ENCODE results near the gene ZBTB8OS.

Gene ZBTB8OS

DNA sequence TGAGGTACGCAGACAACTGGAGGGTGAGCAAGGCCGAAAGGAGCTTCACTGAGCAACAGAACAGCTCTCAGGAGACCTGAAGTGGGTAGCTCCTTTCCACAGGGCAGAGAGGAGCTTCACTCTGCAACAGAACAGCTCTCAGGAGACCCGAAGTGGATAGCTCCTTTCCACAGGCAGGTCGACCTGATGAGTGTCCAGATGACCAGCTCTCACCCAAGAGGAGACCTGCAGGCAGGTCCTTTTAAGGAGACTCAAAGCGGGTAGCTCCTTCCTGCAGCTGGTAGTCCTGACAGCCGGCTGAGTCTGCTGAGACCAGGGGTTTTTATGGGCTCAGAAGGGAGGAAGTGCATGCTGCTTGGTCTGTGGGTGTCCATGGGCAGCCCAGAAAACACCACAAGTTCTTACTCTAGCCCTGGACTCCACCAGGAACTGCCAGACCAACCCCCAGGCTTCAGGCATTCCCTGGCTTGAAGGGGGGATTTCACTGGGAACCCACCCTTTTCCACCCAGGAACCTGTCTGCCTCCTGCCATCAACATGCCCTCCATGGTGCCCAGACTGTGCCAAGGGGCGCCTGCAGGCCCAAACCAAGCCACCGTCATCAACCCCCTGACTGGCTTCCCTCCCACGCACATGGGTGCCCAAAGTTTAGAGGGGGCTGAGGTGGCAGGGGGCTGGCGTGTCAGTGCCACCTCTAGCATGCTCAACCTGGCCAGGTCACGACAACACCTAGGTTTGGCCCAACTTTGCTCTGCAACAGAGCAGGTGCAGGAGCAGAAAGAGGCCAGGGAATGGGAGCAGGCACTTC lies 43.6 kb downstream of the ZBTB8OS start:
- DNase-seq, result no peak

DNA sequence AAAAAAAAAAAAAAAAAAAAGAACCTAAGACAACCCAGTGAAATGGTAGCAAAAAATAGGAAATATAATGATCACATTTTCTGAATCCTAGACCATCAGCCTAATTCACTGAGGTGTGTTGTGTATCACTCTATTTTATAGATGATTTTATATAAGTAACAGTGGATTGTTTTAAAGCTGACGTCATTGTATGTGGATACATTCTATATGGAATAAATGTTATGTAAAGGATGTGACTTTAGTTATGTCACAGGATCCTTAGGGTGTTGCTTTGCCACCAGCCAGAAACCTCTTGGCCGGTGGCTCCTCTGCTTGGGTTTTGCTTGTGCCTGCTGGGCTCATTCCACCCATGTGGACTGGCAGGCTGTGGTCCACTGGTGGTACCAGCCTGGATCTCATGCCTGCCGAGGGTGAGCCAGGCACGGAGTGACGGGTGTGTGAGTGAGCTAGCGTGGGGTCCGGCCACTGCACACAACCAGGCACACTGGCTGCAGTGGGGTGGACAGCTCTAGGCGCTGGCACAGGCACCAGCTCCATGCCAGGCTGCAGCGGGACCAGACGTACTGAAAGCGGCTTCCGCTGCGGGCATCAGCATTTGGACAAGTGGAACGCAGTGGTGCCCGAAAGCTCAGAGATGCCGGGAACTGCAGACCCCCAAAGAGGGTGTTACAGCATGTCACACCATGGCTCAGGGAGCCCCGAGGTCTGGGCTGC lies 44.5 kb downstream of the ZBTB8OS start:
- no peak for DNase-seq

DNA sequence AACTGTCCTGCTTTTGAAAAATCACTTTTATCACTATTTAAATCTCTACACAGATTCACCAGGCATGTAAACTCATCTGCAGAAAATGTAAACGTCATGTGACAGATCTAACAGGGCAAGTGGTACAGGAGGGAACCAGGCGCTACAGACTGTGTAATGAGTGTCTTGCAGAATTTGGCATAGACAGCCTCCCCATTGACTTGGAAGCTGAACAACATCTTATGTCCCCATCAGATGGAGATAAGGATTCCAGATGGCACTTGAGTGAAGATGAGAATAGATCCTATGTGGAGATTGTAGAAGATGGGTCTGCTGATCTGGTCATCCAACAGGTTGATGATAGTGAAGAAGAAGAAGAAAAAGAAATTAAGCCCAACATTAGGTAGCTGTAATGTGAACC lies 50.3 kb downstream of the ZBTB8OS start:
- no peak for DNase-seq

DNA sequence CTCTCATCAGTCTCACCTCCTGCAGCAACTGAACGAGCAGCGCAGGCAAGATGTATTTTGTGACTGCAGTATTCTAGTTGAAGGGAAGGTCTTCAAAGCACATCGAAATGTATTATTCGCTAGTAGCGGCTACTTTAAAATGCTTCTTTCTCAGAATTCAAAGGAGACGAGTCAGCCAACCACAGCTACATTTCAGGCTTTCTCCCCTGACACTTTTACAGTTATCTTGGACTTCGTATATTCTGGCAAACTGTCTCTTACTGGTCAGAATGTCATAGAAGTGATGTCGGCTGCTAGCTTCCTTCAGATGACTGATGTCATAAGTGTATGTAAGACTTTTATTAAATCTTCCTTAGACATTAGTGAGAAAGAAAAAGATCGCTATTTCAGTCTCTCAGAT lies 57.4 kb downstream of the ZBTB8OS start:
- no peak for DNase-seq

DNA sequence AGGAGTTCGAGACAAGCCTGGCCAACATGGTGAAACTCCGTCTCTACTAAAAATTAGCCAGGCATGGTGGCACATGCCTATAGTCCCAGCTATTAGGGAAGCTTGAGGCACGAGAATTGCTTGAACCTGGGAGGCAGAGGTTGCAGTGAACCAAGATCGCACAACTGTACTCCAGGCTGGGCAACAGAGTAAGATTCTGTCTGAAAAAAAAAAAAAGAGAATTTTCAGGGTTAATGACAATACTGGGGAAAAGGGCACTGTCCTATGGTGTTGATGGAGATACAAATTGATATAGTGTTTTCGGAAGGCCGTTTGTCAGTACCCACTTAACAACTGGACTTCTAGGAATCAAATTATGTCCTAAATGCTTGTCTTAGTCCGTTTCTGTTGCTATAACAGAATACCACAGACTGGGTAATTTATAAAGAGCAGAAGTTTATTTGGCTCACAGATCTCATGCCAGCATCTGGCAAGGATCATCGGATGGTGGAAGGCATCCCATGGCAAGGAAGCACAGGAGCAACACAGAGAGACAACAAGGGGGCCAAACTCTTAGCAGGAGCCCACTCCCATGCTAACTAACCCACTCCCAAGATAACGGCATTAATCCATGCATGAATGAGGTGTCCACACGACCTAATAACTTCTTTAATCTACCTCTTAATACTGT lies 69.9 kb downstream of the ZBTB8OS start:
- no peak for DNase-seq
